GM12892 (cell line): ENCODE results near the gene OSTC.

Source experiments
- DNase-seq: peaks from one replicate; pipeline ENCODE4 v3.0.0; 2011; ENCODE audit not compliant: insufficient read length
- FAIRE-seq: peaks from 2 replicates; lab custom pipeline; 2011; peaks lifted over from hg19 to GRCh38; lab: Jason Lieb, UNC
- POLR2A ChIP-seq: IDR thresholded peaks from 2 replicates; pipeline ENCODE4 v1.6.1; 2011; ENCODE audit warnings: low read depth, low read length, control low read depth
- POLR2AphosphoS5 ChIP-seq: IDR thresholded peaks from 2 replicates; pipeline ENCODE4 v1.6.1; 2011; ENCODE audit warnings: low read depth, low read length, control low read depth
- TAF1 ChIP-seq: IDR thresholded peaks from 2 replicates; pipeline ENCODE4 v1.6.1; 2011; ENCODE audit warnings: low read depth, mild to moderate bottlenecking, control low read depth, low read length, borderline replicate concordance

Gene OSTC

DNA sequence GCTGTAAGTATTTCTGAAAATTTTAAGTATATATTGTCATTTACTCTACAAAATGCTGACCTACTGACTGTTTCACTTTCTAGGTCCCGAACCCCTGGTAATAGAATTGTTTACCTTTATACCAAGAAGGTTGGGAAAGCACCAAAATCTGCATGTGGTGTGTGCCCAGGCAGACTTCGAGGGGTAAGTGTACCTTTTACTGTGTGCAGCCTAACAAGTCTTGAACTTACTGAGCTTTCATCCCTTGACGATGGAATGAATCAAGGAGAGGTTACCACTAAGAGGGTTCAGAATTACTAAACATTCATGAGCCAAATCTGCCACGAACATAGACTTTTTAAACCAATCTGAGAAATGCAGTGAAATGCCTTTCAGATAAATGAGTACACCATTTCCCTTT, 28.4 kb upstream of the OSTC start:
- no peak for TF ChIP-seq POLR2AphosphoS5
- no peak for TF ChIP-seq POLR2A
- TF ChIP-seq TAF1, result no peak
- DNase-seq (no peak), FAIRE-seq (no peak)

DNA sequence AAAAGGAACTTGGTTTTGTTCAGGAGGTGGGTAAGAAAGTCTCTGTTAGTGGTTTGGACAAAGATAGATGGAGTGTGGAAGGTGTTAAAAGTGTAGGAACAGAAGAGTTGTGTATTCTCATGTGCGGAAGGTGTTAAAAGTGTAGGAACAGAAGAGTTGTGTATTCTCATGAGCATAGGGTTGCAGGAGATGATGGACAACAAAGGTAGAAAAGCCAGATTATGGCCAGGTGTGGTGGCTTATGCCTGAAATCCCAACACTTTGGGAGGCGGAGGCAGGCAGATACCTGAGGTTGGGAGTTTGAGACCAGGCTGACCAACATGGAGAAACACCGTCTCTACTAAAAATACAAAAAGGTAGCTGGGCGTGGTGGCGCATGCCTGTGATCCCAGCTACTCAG, 27.6 kb upstream of the OSTC start:
- no peak for TF ChIP-seq POLR2AphosphoS5
- no peak for TF ChIP-seq TAF1
- no peak for TF ChIP-seq POLR2A
- no peak for DNase-seq
- no peak for FAIRE-seq

DNA sequence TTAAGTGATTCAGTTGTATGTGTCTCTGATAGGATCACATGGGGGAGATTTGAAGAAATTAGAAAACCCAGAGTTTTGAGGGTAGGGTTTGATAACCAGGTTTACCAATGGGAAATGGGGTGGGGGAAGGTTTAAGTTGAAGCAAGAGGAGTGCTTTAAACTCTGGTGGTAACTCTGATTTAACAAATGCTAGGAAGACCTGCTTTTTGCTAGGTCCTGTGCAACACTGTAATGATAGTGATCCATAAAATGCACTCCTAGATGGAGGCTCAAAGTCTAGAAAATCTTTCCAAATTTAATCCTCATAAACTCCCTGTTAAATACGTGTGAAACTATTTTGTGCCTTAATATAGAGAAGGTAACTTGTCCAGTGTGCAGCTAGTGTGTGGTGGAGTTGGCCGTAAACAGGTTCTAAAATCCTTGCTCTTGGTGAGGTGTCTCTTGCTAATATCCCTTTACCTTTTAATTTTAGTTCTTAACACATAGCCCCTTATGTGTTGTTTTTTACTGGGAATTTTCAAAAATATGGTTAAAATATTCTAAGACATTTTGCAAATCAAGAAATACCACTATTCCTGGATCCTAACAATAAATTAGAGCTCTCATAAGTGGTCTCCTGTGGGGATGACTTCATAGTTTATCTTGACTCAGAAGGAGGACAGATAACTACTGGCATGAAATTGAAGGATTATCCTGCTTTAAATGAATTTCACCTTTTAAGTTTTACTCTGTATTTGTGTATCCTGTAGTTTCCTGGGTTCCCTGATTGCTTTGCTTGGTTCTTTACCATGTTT, 25.9 kb upstream of the OSTC start:
- TF ChIP-seq POLR2A (no peak), TAF1 (no peak), POLR2AphosphoS5 (no peak)
- FAIRE-seq (no peak), DNase-seq (no peak)

DNA sequence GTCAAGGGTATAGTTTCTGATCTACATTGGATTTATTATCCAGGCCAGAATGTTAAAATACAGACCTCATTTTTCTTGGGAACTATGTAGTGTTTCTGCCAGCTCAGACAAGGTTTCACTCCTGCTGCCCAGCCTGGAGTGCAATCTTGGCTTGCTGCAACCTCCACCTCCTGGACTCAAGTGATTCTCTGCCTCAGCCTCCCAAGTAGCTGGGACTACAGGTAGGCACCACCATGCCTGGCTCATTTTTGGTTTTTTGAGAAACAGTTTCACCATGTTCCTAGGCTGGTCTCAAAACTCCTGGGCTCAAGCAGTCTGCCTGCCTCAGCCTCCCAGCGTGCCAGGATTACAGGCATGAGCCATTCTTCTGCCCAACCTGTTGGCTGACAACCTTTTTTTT, 24.3 kb upstream of the OSTC start:
- peak; percentile 36; the same call in 1 of the 2 replicates for TF ChIP-seq POLR2A
- TF ChIP-seq TAF1, result no peak
- DNase-seq (no peak), FAIRE-seq (no peak)

DNA sequence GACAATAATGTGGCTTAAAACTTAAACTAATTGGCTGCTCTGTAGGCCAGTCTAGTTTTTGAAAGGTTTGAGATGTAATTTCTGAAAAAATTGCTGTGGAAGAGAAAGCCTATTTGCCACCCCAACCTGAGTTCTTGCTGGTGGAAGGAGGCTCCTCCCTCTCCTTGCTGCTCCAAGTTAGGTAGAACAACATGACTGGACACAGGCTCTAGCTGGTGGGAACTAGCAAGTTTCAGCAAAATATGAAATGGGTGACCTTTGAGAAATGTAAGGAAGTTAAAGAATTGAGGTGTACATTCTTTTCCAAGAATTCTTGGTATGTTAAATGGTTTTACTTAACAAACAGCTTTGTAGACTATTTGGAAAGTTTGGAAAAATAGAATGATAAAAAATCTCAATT, 22.0 kb upstream of the OSTC start:
- TF ChIP-seq POLR2AphosphoS5 (no peak), POLR2A (no peak), TAF1 (no peak)
- FAIRE-seq, result no peak
- no peak for DNase-seq

DNA sequence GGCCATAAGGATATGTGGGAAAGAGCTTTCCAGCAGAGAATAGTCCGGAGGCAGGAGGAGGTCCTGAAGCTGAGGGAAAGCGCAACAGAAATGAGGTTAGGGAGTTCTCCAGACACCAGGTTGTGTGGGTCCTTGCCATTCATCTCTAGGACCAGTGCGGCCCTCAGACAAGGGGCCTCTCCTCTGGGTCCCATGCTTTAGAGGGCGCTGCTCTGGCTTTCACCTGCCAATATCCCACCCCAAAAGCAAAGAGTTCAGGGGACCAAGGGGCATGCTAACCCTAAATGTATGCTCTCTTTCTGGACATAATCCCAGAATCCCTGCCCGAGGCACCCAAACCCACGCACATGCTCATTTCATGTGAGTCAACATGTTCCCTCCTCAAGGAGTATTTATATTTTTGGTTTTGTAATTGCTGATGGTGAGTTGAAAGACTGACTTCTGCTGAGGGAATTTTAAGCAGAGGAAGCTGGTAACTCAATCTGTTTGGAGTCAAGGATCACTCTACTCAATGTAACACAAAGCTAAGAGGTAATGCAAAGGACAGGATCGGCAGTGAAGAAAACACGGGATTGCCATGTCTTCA, 15.2 kb upstream of the OSTC start:
- DNase-seq (no peak), FAIRE-seq (no peak)
- TF ChIP-seq POLR2A (no peak), POLR2AphosphoS5 (no peak), TAF1 (no peak)

DNA sequence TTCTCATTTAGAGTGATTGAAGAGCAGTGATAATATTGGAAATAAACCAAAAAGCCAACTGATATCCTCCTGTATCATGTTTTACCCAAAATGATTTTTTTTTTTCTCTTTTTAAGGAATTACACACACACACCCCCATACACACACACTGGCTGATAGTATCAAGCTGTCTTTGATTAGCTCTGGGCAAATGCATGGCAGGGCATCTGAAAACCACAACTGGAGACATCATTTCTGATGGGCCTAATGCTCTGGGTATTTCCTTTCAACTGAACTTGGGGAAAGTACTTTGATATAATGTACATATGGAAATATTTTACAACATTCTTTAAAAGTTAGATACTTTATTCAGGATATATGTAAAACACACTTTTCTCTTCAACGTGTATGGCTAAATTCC, 14.2 kb upstream of the OSTC start:
- TF ChIP-seq POLR2AphosphoS5, result no peak
- TF ChIP-seq POLR2A, result no peak
- TF ChIP-seq TAF1, result no peak
- no peak for FAIRE-seq
- DNase-seq, result no peak

DNA sequence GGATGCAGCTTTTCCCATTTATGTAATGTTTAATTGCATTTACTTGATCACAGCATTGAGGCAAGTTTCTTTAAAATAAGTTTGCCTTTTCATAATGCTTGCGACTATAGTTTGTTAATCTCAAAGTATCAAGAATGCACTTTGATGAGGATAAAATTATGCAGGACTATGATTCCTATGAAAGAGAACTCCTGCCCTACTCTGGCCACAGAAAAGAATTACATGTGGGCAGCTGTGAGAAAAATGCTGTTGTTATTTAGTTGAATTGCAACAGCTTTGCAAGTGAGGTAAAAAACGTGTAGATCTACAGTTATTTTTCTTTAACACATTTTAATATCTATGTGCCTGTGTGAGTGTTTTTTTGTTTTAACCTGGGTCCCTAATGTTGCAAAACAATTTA, 12.5 kb upstream of the OSTC start:
- FAIRE-seq (no peak), DNase-seq (no peak)
- TF ChIP-seq POLR2AphosphoS5, result no peak
- no peak for TF ChIP-seq POLR2A
- TF ChIP-seq TAF1, result no peak

DNA sequence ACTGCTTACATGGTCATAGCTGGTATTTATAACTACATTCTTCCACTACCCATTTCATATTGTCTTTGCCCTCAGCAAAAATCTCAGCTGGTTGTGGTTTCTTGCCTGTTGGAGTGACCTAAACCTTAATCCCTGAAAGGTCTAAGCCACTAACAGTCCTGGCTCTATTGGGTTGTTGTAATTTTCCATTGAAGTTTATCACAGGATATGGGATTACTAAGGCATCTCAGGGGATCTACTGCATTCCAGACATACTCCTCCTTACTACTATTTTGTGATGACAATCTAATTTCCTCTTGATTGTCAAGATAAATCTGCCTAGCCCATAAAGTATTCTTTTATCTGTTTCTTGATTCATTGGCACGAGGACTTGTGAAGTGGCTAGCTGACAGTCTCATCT, 6.2 kb upstream of the OSTC start:
- FAIRE-seq (no peak), DNase-seq (no peak)
- TF ChIP-seq TAF1, result no peak
- TF ChIP-seq POLR2AphosphoS5, result no peak
- no peak for TF ChIP-seq POLR2A

DNA sequence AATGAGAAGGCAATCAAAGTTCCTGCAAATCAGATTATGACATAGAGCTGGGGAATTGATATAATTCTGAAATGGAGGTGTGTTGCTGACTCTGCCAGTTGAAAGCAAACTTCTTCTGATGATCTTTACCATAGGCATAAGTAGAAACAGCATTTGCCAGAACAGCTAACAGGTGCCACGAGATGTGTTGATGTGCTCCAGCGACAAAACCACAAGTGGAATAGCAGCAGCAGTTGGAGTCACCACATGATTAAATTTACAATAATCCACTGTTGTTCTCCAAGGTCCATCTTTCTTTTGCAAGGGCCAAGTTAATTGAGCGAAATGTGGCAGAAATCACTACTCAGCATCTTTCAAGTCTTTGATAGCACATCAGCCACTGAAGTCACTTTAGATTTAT, 3.7 kb upstream of the OSTC start:
- FAIRE-seq (no peak), DNase-seq (no peak)
- TF ChIP-seq POLR2AphosphoS5 (no peak), POLR2A (no peak), TAF1 (no peak)

DNA sequence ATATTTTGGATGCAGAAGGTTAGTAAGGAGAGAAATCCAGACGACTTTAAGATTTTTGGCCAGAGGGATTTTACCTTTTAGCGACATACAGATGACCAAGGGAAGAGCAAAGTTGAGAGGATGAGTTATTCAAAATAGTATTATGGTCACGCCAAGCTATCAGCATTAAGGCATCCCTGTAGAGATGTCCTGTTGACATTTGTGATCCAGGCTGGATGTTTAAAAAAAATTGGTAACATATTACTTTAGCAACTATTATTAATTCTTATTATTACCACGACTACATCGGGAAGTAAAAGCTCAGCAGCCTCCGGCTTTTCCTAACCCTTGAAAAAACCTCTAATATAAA, 562 bp upstream of the OSTC start:
- DNase-seq, result no peak
- FAIRE-seq, result no peak
- no peak for TF ChIP-seq POLR2AphosphoS5
- no peak for TF ChIP-seq POLR2A
- TF ChIP-seq TAF1, result no peak
